ENCODE measurements around the gene PPARD. TPM values are rescaled to one million over a fixed set of nuclear protein-coding genes. Genes with fewer than 3 reads are reported as not detected.

The PPARD gene
- total RNA-seq, 1 donor from 2014 or later: 27.0 TPM

DNA sequence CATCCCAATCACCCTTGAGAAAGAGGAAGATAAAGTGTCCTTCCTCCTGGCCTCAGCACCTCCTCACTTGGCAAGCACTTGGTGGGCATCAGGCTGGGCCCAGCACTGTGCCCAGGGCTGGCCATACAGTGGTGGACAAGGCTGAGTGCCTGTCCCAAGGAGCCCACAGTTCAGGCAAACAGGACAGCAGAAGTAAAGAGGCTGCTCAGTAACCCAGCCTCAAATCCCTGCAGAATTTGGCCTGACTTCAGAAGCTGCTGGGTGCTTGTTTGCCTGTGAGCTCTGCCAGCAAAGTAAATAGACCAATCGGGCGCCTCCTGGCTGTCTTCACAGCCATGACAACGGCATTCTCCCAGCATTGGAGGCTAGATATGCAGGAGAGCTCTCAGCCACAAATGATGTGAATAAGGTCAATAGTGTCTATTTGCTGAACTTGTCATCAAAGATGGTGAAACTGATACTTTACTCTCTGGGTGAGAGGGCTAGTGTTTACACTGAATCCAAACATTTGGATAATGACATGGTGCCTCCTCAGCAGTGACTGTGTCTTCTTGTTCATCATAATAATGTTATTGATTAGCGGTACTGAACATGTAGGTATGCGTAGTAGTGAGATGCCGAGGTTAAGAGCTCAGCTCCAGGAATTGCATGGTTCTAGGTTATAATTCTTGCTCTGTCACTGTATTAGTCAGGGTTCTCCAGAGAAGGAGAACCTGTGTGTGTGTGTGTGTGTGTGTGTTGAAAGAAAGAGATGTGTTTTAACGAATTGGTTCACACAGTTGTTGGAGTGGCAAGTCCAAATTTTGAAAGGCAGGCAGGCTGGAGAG is 72.9 kb downstream of the PPARD start:
- no peak for DNase-seq (ENCODE audit: low spot score)
- Mint-ChIP-seq H3K27ac (ENCODE audit: unreplicated experiment) (peak overlapping the region; percentile 36), H3K4me1 (ENCODE audit: low read depth) (peaks cover 22% of the 10 kb centered on the region), H3K27me3 (ENCODE audit: low read depth) (no peaks in the 10 kb centered on the region), H3K9me3 (ENCODE audit: low read depth) (no peaks in the 10 kb centered on the region), H3K36me3 (ENCODE audit: low read depth) (peaks cover 16% of the 10 kb centered on the region), H3K4me3 (ENCODE audit: unreplicated experiment) (peak overlapping the region; percentile 5)
- TF ChIP-seq, protein P1, sequence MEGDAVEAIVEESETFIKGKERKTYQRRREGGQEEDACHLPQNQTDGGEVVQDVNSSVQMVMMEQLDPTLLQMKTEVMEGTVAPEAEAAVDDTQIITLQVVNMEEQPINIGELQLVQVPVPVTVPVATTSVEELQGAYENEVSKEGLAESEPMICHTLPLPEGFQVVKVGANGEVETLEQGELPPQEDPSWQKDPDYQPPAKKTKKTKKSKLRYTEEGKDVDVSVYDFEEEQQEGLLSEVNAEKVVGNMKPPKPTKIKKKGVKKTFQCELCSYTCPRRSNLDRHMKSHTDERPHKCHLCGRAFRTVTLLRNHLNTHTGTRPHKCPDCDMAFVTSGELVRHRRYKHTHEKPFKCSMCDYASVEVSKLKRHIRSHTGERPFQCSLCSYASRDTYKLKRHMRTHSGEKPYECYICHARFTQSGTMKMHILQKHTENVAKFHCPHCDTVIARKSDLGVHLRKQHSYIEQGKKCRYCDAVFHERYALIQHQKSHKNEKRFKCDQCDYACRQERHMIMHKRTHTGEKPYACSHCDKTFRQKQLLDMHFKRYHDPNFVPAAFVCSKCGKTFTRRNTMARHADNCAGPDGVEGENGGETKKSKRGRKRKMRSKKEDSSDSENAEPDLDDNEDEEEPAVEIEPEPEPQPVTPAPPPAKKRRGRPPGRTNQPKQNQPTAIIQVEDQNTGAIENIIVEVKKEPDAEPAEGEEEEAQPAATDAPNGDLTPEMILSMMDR (IDR thresholded peaks at IDR 0.05): peak; percentile 82

GRCh38 chr6:35417979-35418661 is 75.8 kb downstream of the PPARD start:
- no peak for DNase-seq (ENCODE audit: low spot score)
- H3K36me3 Mint-ChIP-seq (ENCODE audit: low read depth): peaks cover 5% of the 10 kb centered on the region
- no peaks in the 10 kb centered on the region for H3K9me3 Mint-ChIP-seq (ENCODE audit: low read depth)
- no peak overlapping the region for H3K27ac Mint-ChIP-seq (ENCODE audit: unreplicated experiment)
- no peak overlapping the region for H3K4me3 Mint-ChIP-seq (ENCODE audit: unreplicated experiment)
- TF ChIP-seq, protein P1 (IDR thresholded peaks at IDR 0.05): no peak
- H3K4me1 Mint-ChIP-seq (ENCODE audit: low read depth): peaks cover 22% of the 10 kb centered on the region
- H3K27me3 Mint-ChIP-seq (ENCODE audit: low read depth): no peaks in the 10 kb centered on the region

DNA sequence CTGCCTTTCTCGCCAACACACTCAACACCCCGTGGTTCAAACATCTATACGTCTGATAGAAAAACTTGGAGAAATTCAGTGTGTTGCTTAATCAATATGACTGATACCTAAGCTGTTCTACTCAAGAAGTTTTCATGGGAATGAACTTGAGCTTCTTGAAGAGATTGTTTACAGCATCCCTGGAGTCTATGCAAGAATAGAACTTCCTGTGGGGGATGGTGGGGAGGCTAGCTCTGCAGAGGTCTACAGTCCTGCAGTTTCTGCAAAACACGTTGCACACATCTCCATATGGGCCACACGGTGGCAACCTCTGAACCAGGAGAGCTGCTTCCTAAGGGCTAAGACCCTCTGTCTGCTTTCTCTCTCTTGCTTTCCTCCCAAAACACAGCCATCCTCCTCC is 77.1 kb downstream of the PPARD start:
- H3K4me3 Mint-ChIP-seq (ENCODE audit: unreplicated experiment): no peak overlapping the region
- H3K36me3 Mint-ChIP-seq (ENCODE audit: low read depth): peaks cover 5% of the 10 kb centered on the region
- H3K27ac Mint-ChIP-seq (ENCODE audit: unreplicated experiment): peak overlapping the region; percentile 36
- H3K9me3 Mint-ChIP-seq (ENCODE audit: low read depth): no peaks in the 10 kb centered on the region
- H3K4me1 Mint-ChIP-seq (ENCODE audit: low read depth): peaks cover 22% of the 10 kb centered on the region
- no peak for DNase-seq (ENCODE audit: low spot score)
- TF ChIP-seq, protein P1 (IDR thresholded peaks at IDR 0.05): peak; percentile 70
- H3K27me3 Mint-ChIP-seq (ENCODE audit: low read depth): no peaks in the 10 kb centered on the region

GRCh38 chr6:35419961-35420360 is 77.6 kb downstream of the PPARD start:
- Mint-ChIP-seq H3K9me3 (ENCODE audit: low read depth) (no peaks in the 10 kb centered on the region), H3K4me3 (ENCODE audit: unreplicated experiment) (no peak overlapping the region), H3K27me3 (ENCODE audit: low read depth) (no peaks in the 10 kb centered on the region), H3K4me1 (ENCODE audit: low read depth) (peaks cover 21% of the 10 kb centered on the region), H3K36me3 (ENCODE audit: low read depth) (peaks cover 8% of the 10 kb centered on the region), H3K27ac (ENCODE audit: unreplicated experiment) (no peak overlapping the region)
- no peak for DNase-seq (ENCODE audit: low spot score)
- TF ChIP-seq, protein P1 (IDR thresholded peaks at IDR 0.05): no peak

DNA sequence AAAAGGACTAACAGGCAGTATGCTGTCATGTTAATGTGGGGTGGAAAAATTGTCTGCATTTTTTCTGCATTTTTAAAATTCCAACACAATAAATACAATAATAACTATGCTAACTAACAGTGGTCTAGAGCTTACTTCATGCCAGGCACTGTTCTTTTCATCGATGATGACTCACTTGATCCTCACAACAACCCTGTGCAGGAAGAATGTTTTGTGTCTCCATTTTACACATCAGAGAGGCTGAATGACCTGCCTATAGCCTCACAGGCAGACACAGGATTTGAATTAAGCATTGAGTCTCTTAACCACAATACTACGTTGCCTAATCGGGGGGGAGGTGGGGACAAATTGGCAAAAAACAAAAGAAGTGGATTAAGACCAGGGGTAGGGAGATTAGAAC is 82.9 kb downstream of the PPARD start:
- no peak overlapping the region for H3K4me3 Mint-ChIP-seq (ENCODE audit: unreplicated experiment)
- TF ChIP-seq, protein P1 (IDR thresholded peaks at IDR 0.05): no peak
- H3K4me1 Mint-ChIP-seq (ENCODE audit: low read depth): peaks cover 52% of the 10 kb centered on the region
- peaks cover 7% of the 10 kb centered on the region for H3K9me3 Mint-ChIP-seq (ENCODE audit: low read depth)
- DNase-seq (ENCODE audit: low spot score): no peak
- no peaks in the 10 kb centered on the region for H3K27me3 Mint-ChIP-seq (ENCODE audit: low read depth)
- peaks cover 10% of the 10 kb centered on the region for H3K36me3 Mint-ChIP-seq (ENCODE audit: low read depth)
- peak overlapping the region; percentile 71 for H3K27ac Mint-ChIP-seq (ENCODE audit: unreplicated experiment)

Data from chondrocyte (in vitro differentiated cells).